HepG2 (cell line): Measurements from ENCODE around the gene TPCN2. TPM values are rescaled to one million over a fixed set of nuclear protein-coding genes. Genes with fewer than 3 reads are reported as not detected.

Experiments
- ATAC-seq: fragments of 200-7000 bp; cut with Tn5 transposase; 3 replicates; pipeline ENCODE4 v1.9.1; 2020; ENCODE audit warnings: mild to moderate bottlenecking, moderate library complexity
- BruUV-seq: library from RNA; stranded (reverse); fragments of 400-500 nt; replicated peaks from 2 replicates; lab custom pipeline; 2021; lab: Mats Ljungman, UMichigan
- CTCF ChIA-PET: fragments of 300-600 bp; formaldehyde crosslinking; extraction: SDS; loops from one replicate; lab custom pipeline; 2021; ENCODE audit warnings: low total read pairs, inconsistent platforms, low intra/inter-chr PET ratio; lab: Yijun Ruan, JAX
- POLR2A ChIA-PET: fragments of 350-600 bp; sonication (Branson Sonifier 250); formaldehyde crosslinking; loops from one replicate; lab custom pipeline; 2020; ENCODE audit warnings: antibody characterized with exemption, inconsistent platforms; lab: Yijun Ruan, JAX
- DNase-seq: peaks from one replicate; pipeline ENCODE4 v3.0.0-alpha.2; 2015; ENCODE audit warnings: low spot score
- FAIRE-seq: peaks from 3 replicates; lab custom pipeline; 2011; peaks lifted over from hg19 to GRCh38; lab: Jason Lieb, UNC
- H2AFZ ChIP-seq: one replicate; pipeline ENCODE4 v1.6.1; 2011; ENCODE audit warnings: low read length, inconsistent platforms
- H3K27ac ChIP-seq: fragments of 300-600 bp; 3 replicates; pipeline ENCODE4 v1.8.0; 2011; ENCODE audit warnings: mixed run types, mild to moderate bottlenecking, mixed read lengths, low read length, inconsistent platforms; ENCODE audit not compliant: insufficient read depth; ENCODE audit errors: extremely low read length
- H3K27me3 ChIP-seq, 2 experiments: fragments of 200-600 bp in 1 of 2; 2 replicates in 1 of 2; 3 replicates in 1 of 2; pipeline versions ENCODE4 v1.6.0 to v1.8.0; 2011; ENCODE audit warnings: low read length in 2 of 2, mild to moderate bottlenecking in 2 of 2, moderate library complexity in 2 of 2, inconsistent platforms in 1 of 2; ENCODE audit not compliant: insufficient read depth in 2 of 2, control insufficient read depth in 1 of 2
- H3K36me3 ChIP-seq, 2 experiments: fragments of 200-600 bp in 1 of 2; replicated peaks in 1 of 2; 2 replicates in 1 of 2; 3 replicates in 1 of 2; pipeline versions ENCODE4 v1.5.1 to v1.8.0; 2011; ENCODE audit warnings: low read length in 2 of 2, inconsistent platforms in 1 of 2; ENCODE audit not compliant: insufficient read depth in 2 of 2, control insufficient read depth in 1 of 2
- H3K4me1 ChIP-seq: 2 replicates; pipeline ENCODE4 v1.5.1; 2012; ENCODE audit warnings: low read length, inconsistent platforms; ENCODE audit not compliant: insufficient read depth
- H3K4me2 ChIP-seq: 2 replicates; pipeline ENCODE4 v1.6.0; 2011; ENCODE audit warnings: low read depth, low read length, inconsistent platforms
- H3K4me3 ChIP-seq, 3 experiments: fragments of 200-600 bp in 1 of 3; sonication (generic), shearing (Covaris generic) in 1 of 3; replicated peaks in 1 of 3; 2 replicates each; pipeline ENCODE4 v1.5.1; 2011 to 2016; ENCODE audit warnings: low read length in 3 of 3, inconsistent platforms in 2 of 3, low read depth in 2 of 3, mild to moderate bottlenecking in 2 of 3, control low read depth in 1 of 3, mixed read lengths in 1 of 3; ENCODE audit not compliant: insufficient read depth in 1 of 3
- H3K79me2 ChIP-seq: one replicate; pipeline ENCODE4 v1.6.1; 2011; ENCODE audit warnings: low read length, inconsistent platforms; ENCODE audit not compliant: insufficient read depth
- H3K9ac ChIP-seq: 2 replicates; pipeline ENCODE4 v1.6.0; 2011; ENCODE audit warnings: mild to moderate bottlenecking, low read depth, low read length, inconsistent platforms; ENCODE audit not compliant: insufficient read depth
- H3K9me3 ChIP-seq: 2 replicates; pipeline ENCODE4 v1.5.1; 2012; ENCODE audit warnings: mild to moderate bottlenecking, low read length
- H4K20me1 ChIP-seq: 2 replicates; pipeline ENCODE4 v1.6.0; 2011; ENCODE audit warnings: inconsistent platforms, mild to moderate bottlenecking, low read length, moderate library complexity; ENCODE audit not compliant: insufficient read depth
- ATAD3A ChIP-seq: sonication (generic); formaldehyde crosslinking; IDR thresholded peaks from 2 replicates; pipeline ENCODE4 v1.4.0; 2020; ENCODE audit warnings: missing genetic modification reagents
- ATF7 ChIP-seq, 2 experiments: fragments of 450-650 bp in 1 of 2; sonication (generic) in 1 of 2; formaldehyde crosslinking in 1 of 2; IDR thresholded peaks; 2 replicates each; pipeline versions ENCODE4 v1.4.0 to v1.6.1; 2016 to 2020; ENCODE audit warnings: antibody characterized with exemption in 1 of 2, mild to moderate bottlenecking in 1 of 2, missing genetic modification reagents in 1 of 2
- BORCS8-MEF2B ChIP-seq: sonication (generic); formaldehyde crosslinking; IDR thresholded peaks from 2 replicates; pipeline ENCODE4 v1.8.0; 2022; ENCODE audit warnings: mild to moderate bottlenecking, missing genetic modification reagents
- POLR2G ChIP-seq: fragments of 200-400 bp; formaldehyde crosslinking; IDR thresholded peaks from 2 replicates; pipeline ENCODE4 v1.6.1; 2018; ENCODE audit warnings: mild to moderate bottlenecking, low read depth, low read length, moderate library complexity
- REL ChIP-seq: sonication (generic); formaldehyde crosslinking; conservative IDR thresholded peaks from 2 replicates; pipeline ENCODE4 v1.8.0; 2022; ENCODE audit warnings: mild to moderate bottlenecking, missing genetic modification reagents, moderate library complexity
- REXO4 ChIP-seq: sonication (generic); formaldehyde crosslinking; IDR thresholded peaks from 2 replicates; pipeline ENCODE4 v1.8.0; 2022; ENCODE audit warnings: missing genetic modification reagents, mild to moderate bottlenecking, borderline replicate concordance
- SMAD1 ChIP-seq: sonication (generic); formaldehyde crosslinking; IDR thresholded peaks from 2 replicates; pipeline ENCODE4 v1.4.0; 2020; ENCODE audit warnings: missing genetic modification reagents, low read depth, mild to moderate bottlenecking, borderline replicate concordance
- SNRNP70 ChIP-seq: fragments of 200-400 bp; formaldehyde crosslinking; IDR thresholded peaks from 2 replicates; pipeline ENCODE4 v1.6.1; 2017; ENCODE audit warnings: mild to moderate bottlenecking, low read depth, low read length, moderate library complexity
- ZBTB38 ChIP-seq: sonication (generic); formaldehyde crosslinking; IDR thresholded peaks from 2 replicates; pipeline ENCODE4 v1.5.1; 2020; ENCODE audit warnings: mild to moderate bottlenecking, missing genetic modification reagents
- ZNF124 ChIP-seq: sonication (generic); formaldehyde crosslinking; IDR thresholded peaks from 2 replicates; pipeline ENCODE4 v1.4.0; 2020; ENCODE audit warnings: missing genetic modification reagents
- ZNF644 ChIP-seq: IDR thresholded peaks from 2 replicates; pipeline ENCODE4 v1.6.1; 2016; ENCODE audit warnings: low read depth
- WGBS: methylation state at CpG from one replicate; pipeline ENCODE4 v1.1.6; 2017; ENCODE audit warnings: low lambda C conversion rate; 5-methylcytosine and 5-hydroxymethylcytosine counted together
- in situ Hi-C: cut with HindIII; loops from 2 replicates; pipeline ENCODE4 v1.10.0; 2017; ENCODE audit warnings: low pct_unique_long_range_greater_than_20kb; ENCODE audit not compliant: extremely low pct_ligation_motif_present
- intact Hi-C: fragments of 100-400 bp; cut with micrococcal nuclease; formaldehyde crosslinking; loops from one replicate; pipeline ENCODE4 v1.10.0; 2022; ENCODE audit not compliant: unreplicated experiment
- polyA plus RNA-seq, 8 experiments: library from polyadenylated mRNA; depleted of rRNA in 3 of 8; stranded (reverse) in 7 of 8; unstranded in 1 of 8; fragments of >200 nt; fragmentation: Illumina TruSeq in 4 of 8; extraction: Trizol in 4 of 8; gene quantifications; 2 replicates each; pipeline versions ENCODE4 v1.2.1 to v1.2.3, GENCODE V29; 2011 to 2016; ENCODE audit warnings: low read depth in 4 of 8, missing spikeins in 1 of 8, mixed read lengths in 1 of 8; ENCODE audit not compliant: insufficient read depth in 1 of 8
- total RNA-seq, 5 experiments: library from RNA; depleted of rRNA; stranded (reverse); fragments of >200 nt; fragmentation: Illumina TruSeq; extraction: Trizol; gene quantifications; 2 replicates each; pipeline ENCODE4 v1.2.3, GENCODE V29; 2016; ENCODE audit warnings: low read depth in 1 of 5
- TF ChIP-seq, protein P1 (sequence below): sonication (generic); formaldehyde crosslinking; IDR thresholded peaks from 2 replicates; pipeline ENCODE4 v1.4.0; 2020; ENCODE audit warnings: missing genetic modification reagents, borderline replicate concordance

The TPCN2 gene
- total and polyA plus RNA-seq, 2 of the 13 experiments (the other 11 are each of a cell fraction or from before 2014, with no cell fraction given), result 5.6 to 5.9 TPM

DNA sequence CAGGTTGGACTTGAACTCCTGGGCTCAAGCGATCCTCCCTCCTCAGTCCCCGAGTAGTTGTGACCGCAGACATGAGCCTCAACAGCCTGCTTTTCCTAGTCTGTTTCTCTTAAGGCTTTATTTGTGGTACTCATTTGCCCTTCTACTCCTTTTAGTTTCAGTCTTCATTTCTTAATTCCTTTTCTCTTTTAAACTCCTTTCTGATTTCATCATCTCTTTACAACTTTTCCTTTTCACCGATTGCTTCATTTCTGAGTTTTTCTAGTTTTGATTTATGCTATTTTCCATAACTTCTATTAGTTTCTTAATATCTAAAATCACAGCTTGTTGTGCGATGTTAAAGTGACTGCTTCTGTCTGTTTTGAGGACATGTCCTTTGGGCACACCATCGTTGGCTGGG is 18.4 kb upstream of the TPCN2 start:
- H3K79me2 ChIP-seq, result no peaks in the 10 kb centered on the region
- TF ChIP-seq POLR2G, result no peak
- no peak for TF ChIP-seq ZBTB38 (CRISPR knock-in tag)
- no peak for TF ChIP-seq REL (CRISPR knock-in tag)
- TF ChIP-seq ZNF124 (CRISPR knock-in tag), result no peak
- TF ChIP-seq ATF7 (IDR thresholded peaks at IDR 0.05), result peak; percentile 15; the same call in 1 of the 2 replicates
- no peak for TF ChIP-seq ATF7 (CRISPR knock-in tag; IDR thresholded peaks at IDR 0.05)
- TF ChIP-seq, all 625 proteins: peak for 1
- DNase-seq (no peak), ATAC-seq (no peak), FAIRE-seq (no peak)
- intact Hi-C loops, result no loop called here
- 47% methylated on average over 6 of the region's 6 CpGs for WGBS
- H3K27me3 ChIP-seq, result peaks cover 0 to 20% of the 10 kb centered on the region in 2 experiments
- CTCF ChIA-PET, result no interaction called here
- H2AFZ ChIP-seq, result no peak overlapping the region
- H3K4me3 ChIP-seq, result no peak overlapping the region
- POLR2A ChIA-PET, result no interaction called here
- no peaks in the 10 kb centered on the region for H4K20me1 ChIP-seq
- BruUV-seq, result no TSS peak
- no peaks in the 10 kb centered on the region for H3K36me3 ChIP-seq
- H3K9me3 ChIP-seq, result no peaks in the 10 kb centered on the region
- in situ Hi-C loops, result no loop called here
- no peak overlapping the region for H3K9ac ChIP-seq
- peaks cover 11% of the 10 kb centered on the region for H3K4me1 ChIP-seq
- H3K27ac ChIP-seq, result no peak overlapping the region
- H3K4me2 ChIP-seq, result no peak overlapping the region

DNA sequence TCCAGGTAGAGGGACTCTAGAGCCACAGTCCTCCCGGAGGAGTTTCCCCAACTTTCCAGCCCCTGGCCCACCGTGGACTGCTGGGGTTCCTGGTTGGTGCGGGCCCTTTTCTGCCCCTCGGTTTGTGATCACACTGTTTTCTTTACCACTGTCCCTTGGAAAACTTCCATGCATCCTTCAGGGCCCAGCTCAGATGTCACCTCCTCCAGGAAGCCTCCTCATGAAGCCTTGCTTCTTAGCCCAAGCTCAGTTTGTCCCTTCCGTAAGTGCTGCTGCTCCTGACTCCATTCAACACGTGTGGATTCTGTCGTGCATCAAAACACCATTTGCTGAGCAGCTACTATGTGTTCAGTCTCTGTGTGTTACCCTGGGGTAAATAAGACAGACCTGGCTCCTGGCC is 15.9 kb upstream of the TPCN2 start:
- peaks cover 4% of the 10 kb centered on the region for H3K4me1 ChIP-seq
- no peak overlapping the region for H3K4me3 ChIP-seq
- in situ Hi-C loops (no loop called here), intact Hi-C loops (no loop called here)
- CTCF ChIA-PET, result no interaction called here
- DNase-seq (no peak), FAIRE-seq (no peak), ATAC-seq (no peak)
- no peaks in the 10 kb centered on the region for H4K20me1 ChIP-seq
- POLR2A ChIA-PET, result no interaction called here
- no peak for TF ChIP-seq REXO4
- TF ChIP-seq BORCS8-MEF2B, result no peak
- TF ChIP-seq ATAD3A (CRISPR knock-in tag), result no peak
- TF ChIP-seq, protein P1, sequence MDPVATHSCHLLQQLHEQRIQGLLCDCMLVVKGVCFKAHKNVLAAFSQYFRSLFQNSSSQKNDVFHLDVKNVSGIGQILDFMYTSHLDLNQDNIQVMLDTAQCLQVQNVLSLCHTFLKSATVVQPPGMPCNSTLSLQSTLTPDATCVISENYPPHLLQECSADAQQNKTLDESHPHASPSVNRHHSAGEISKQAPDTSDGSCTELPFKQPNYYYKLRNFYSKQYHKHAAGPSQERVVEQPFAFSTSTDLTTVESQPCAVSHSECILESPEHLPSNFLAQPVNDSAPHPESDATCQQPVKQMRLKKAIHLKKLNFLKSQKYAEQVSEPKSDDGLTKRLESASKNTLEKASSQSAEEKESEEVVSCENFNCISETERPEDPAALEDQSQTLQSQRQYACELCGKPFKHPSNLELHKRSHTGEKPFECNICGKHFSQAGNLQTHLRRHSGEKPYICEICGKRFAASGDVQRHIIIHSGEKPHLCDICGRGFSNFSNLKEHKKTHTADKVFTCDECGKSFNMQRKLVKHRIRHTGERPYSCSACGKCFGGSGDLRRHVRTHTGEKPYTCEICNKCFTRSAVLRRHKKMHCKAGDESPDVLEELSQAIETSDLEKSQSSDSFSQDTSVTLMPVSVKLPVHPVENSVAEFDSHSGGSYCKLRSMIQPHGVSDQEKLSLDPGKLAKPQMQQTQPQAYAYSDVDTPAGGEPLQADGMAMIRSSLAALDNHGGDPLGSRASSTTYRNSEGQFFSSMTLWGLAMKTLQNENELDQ (CRISPR knock-in tag), result no peak
- no peak for TF ChIP-seq ZNF644
- no peak for TF ChIP-seq SNRNP70
- TF ChIP-seq SMAD1 (CRISPR knock-in tag), result no peak
- no TSS peak for BruUV-seq
- no peaks in the 10 kb centered on the region for H3K79me2 ChIP-seq
- no peaks in the 10 kb centered on the region for H3K36me3 ChIP-seq
- H3K27ac ChIP-seq, result no peak overlapping the region
- H3K27me3 ChIP-seq, result peaks cover 1 to 25% of the 10 kb centered on the region in 2 experiments
- H3K9ac ChIP-seq, result no peak overlapping the region
- no peak overlapping the region for H2AFZ ChIP-seq
- no peaks in the 10 kb centered on the region for H3K9me3 ChIP-seq
- no peak overlapping the region for H3K4me2 ChIP-seq
- 51% methylated on average over 6 of the region's 7 CpGs for WGBS
